ENCODE data around the gene NCF2.

Gene NCF2

GRCh38 chr1:183569141-183569540 is 21.1 kb downstream of the NCF2 start:
- no peaks in the 10 kb centered on the region for H3K36me3 ChIP-seq
- no peak for DNase-seq
- no peak overlapping the region for H3K4me3 ChIP-seq
- no peak for TF ChIP-seq CTCF (IDR thresholded peaks at IDR 0.05)
- peak overlapping the region in 1 of 2 donors; percentile 45 for H3K27ac ChIP-seq
- H3K4me1 ChIP-seq: peaks cover 0 to 41% (median 16%) of the 10 kb centered on the region in 4 donors
- intact Hi-C loops (cut with DNase I; ENCODE audit: low total_unique reads): no loop called here
- no peaks in the 10 kb centered on the region for H3K9me3 ChIP-seq
- H3K27me3 ChIP-seq: no peaks in the 10 kb centered on the region

GRCh38 chr1:183568176-183569021 is 21.9 kb downstream of the NCF2 start:
- H3K9me3 ChIP-seq: no peaks in the 10 kb centered on the region
- intact Hi-C loops (cut with DNase I; ENCODE audit: low total_unique reads): no loop called here
- no peaks in the 10 kb centered on the region for H3K36me3 ChIP-seq
- no peaks in the 10 kb centered on the region for H3K27me3 ChIP-seq
- no peak for TF ChIP-seq CTCF (IDR thresholded peaks at IDR 0.05)
- peak; percentile 45 to 80 for DNase-seq
- H3K4me3 ChIP-seq: no peak overlapping the region
- H3K27ac ChIP-seq: peak overlapping the region in 1 of 2 donors; percentile 45
- peaks cover 0 to 37% (median 15%) of the 10 kb centered on the region in 4 donors for H3K4me1 ChIP-seq

GRCh38 chr1:183567584-183567983 is 22.7 kb downstream of the NCF2 start:
- intact Hi-C loops (cut with DNase I; ENCODE audit: low total_unique reads): no loop called here
- Histone ChIP-seq H3K4me3 (no peak overlapping the region), H3K36me3 (no peaks in the 10 kb centered on the region), H3K27me3 (no peaks in the 10 kb centered on the region), H3K9me3 (no peaks in the 10 kb centered on the region), H3K27ac (peak overlapping the region in 1 of 2 donors; percentile 14), H3K4me1 (peaks cover 0 to 31% (median 12%) of the 10 kb centered on the region in 4 donors)
- no peak for TF ChIP-seq CTCF (IDR thresholded peaks at IDR 0.05)
- DNase-seq: peak; percentile 41 to 76

GRCh38 chr1:183566026-183566425 is 24.2 kb downstream of the NCF2 start:
- no peak for DNase-seq
- H3K36me3 ChIP-seq: no peaks in the 10 kb centered on the region
- H3K9me3 ChIP-seq: no peaks in the 10 kb centered on the region
- TF ChIP-seq CTCF (IDR thresholded peaks at IDR 0.05): no peak
- H3K27me3 ChIP-seq: no peaks in the 10 kb centered on the region
- H3K4me1 ChIP-seq: peaks cover 0 to 21% (median 11%) of the 10 kb centered on the region in 4 donors
- intact Hi-C loops (cut with DNase I; ENCODE audit: low total_unique reads): no loop called here
- H3K27ac ChIP-seq: no peak overlapping the region
- H3K4me3 ChIP-seq: no peak overlapping the region

GRCh38 chr1:183565261-183565660 is 25.0 kb downstream of the NCF2 start:
- H3K27me3 ChIP-seq: no peaks in the 10 kb centered on the region
- H3K9me3 ChIP-seq: no peaks in the 10 kb centered on the region
- intact Hi-C loops (cut with DNase I; ENCODE audit: low total_unique reads): no loop called here
- H3K36me3 ChIP-seq: no peaks in the 10 kb centered on the region
- H3K4me1 ChIP-seq: peaks cover 0 to 21% (median 11%) of the 10 kb centered on the region in 4 donors
- no peak overlapping the region for H3K4me3 ChIP-seq
- DNase-seq: no peak
- H3K27ac ChIP-seq: no peak overlapping the region
- no peak for TF ChIP-seq CTCF (IDR thresholded peaks at IDR 0.05)

Data from tibial artery (tissue), 4 donors.